Kidney (tissue), 14 donors: ENCODE results near the gene CD14. TPM values are rescaled to one million over a fixed set of nuclear protein-coding genes. Genes with fewer than 3 reads are reported as not detected.

Experiments used
- DNase-seq, 5 donors: peaks; one replicate each; pipeline ENCODE4 v3.0.0-alpha.2; 2013 to 2020
- FAIRE-seq: peaks from 2 replicates; lab custom pipeline; 2012; peaks lifted over from hg19 to GRCh38; lab: Jason Lieb, UNC
- H3K27ac ChIP-seq, 2 donors: one replicate each; pipeline ENCODE4 v1.7.0; 2013; ENCODE audit warnings: low read depth in 2 of 2, low read length in 2 of 2, inconsistent platforms in 1 of 2
- H3K27me3 ChIP-seq: one replicate; pipeline ENCODE4 v1.7.1; 2013; ENCODE audit warnings: low read length, inconsistent platforms; ENCODE audit not compliant: control insufficient read depth, insufficient read depth
- H3K36me3 ChIP-seq, 3 donors: one replicate each; pipeline versions ENCODE4 v1.7.0 to v1.7.1; 2013; ENCODE audit warnings: low read length in 3 of 3, control low read depth in 1 of 3, inconsistent platforms in 1 of 3; ENCODE audit not compliant: insufficient read depth in 3 of 3, control insufficient read depth in 2 of 3
- H3K4me1 ChIP-seq, 3 donors: one replicate each; pipeline versions ENCODE4 v1.7.0 to v1.7.1; 2013; ENCODE audit warnings: low read length in 3 of 3, inconsistent platforms in 1 of 3, low read depth in 1 of 3; ENCODE audit not compliant: control insufficient read depth in 2 of 3, insufficient read depth in 2 of 3
- H3K4me3 ChIP-seq, 3 donors: one replicate each; pipeline versions ENCODE4 v1.7.0 to v1.8.1; 2013; ENCODE audit warnings: low read length in 3 of 3, control low read depth in 1 of 3, inconsistent platforms in 1 of 3
- H3K9ac ChIP-seq, 3 donors: one replicate each; pipeline versions ENCODE4 v1.7.0 to v1.7.1; 2013; ENCODE audit warnings: low read length in 3 of 3, control low read depth in 1 of 3, inconsistent platforms in 1 of 3
- H3K9me3 ChIP-seq, 3 donors: one replicate each; pipeline versions ENCODE4 v1.7.0 to v1.7.1; 2013; ENCODE audit warnings: low read length in 3 of 3, control low read depth in 1 of 3, inconsistent platforms in 1 of 3; ENCODE audit not compliant: control insufficient read depth in 2 of 3, insufficient read depth in 1 of 3
- intact Hi-C: fragments of 100-400 bp; cut with DNase I; formaldehyde crosslinking; loops from one replicate; pipeline ENCODE4 v1.11.1; 2022
- polyA plus RNA-seq: library from polyadenylated mRNA; stranded (reverse); fragments of 350-450 nt; fragmentation: Illumina TruSeq; extraction: RNeasy Lipid Tissue Mini Kit (QIAGEN cat#74804); gene quantifications from one replicate; pipeline ENCODE4 v1.2.3, GENCODE V29; 2014; ENCODE audit warnings: low read depth, low replicate concordance; ENCODE audit not compliant: insufficient read depth
- total RNA-seq: library from RNA; stranded (reverse); fragmentation: NEBNext Ultra II Directional; extraction: Animal tissue kit (Norgen Biotek cat#: 25700); gene quantifications from one replicate; pipeline ENCODE4 v1.2.1, GENCODE V29; 2021
- TF ChIP-seq, protein P1 (sequence below): IDR thresholded peaks from 3 replicates; pipeline ENCODE4 v1.5.1; 2012; ENCODE audit warnings: mild to moderate bottlenecking, moderate library complexity, borderline replicate concordance; ENCODE audit not compliant: insufficient read depth; ENCODE audit errors: extremely low read depth
- donor health status: control.
- donor health status: control.
- donor health status: control.
- donor health status: control.
- donor health status: control.
- donor health status: DM: yes; HTN: yes; CAD: no.
- donor health status: Normal renal cell carcinoma (clear cell type).

The CD14 gene
- total and polyA plus RNA-seq, 2 donors from 2014 or later, result 43.8 to 68.8 TPM

DNA sequence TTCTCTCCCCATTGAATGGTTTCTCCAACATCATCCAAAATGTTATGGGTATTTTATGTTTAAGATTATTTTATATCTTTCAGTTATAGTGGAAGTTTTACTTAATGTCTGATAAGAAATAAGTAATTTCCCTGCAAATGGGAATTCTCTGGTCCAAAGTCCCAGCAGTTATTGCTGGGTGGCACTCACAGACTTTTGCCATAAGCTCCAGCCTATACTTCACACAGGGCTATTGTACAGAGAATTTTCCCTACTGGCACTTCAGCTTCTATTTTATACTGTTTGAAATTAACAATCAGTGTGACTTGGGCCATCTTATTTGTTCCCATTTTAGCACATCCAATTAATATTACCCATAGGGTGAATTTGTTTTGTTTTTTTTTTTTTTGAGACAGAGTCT lies 32.9 kb downstream of the CD14 start:
- no peak overlapping the region for H3K27ac ChIP-seq

DNA sequence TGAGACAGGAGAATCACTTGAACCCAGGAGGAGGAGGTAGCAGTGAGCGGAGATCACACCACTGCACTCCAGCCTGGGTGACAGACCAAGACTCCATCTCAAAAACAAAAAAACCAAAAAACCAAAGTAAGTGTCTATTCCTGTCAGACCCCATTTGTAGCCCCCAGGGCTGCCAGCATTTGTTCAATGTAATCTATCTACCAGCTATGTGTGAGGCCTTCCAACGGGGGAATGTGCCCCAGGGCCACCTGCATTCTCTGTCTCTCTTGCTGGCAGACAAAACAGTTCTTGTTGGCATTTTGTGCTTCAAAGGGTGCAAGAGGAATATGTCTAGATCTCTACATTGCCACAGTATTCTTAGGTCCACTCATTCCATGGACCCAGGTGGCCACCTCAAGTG lies 34.1 kb downstream of the CD14 start:
- Histone ChIP-seq H3K4me1 (peaks cover 0 to 5% (median 0%) of the 10 kb centered on the region in 3 donors), H3K27ac (no peak overlapping the region), H3K9ac (no peak overlapping the region), H3K27me3 (no peaks in the 10 kb centered on the region), H3K9me3 (no peaks in the 10 kb centered on the region), H3K4me3 (no peak overlapping the region), H3K36me3 (no peaks in the 10 kb centered on the region)
- FAIRE-seq, result no peak
- intact Hi-C loops, result no loop called here
- TF ChIP-seq, protein P1, sequence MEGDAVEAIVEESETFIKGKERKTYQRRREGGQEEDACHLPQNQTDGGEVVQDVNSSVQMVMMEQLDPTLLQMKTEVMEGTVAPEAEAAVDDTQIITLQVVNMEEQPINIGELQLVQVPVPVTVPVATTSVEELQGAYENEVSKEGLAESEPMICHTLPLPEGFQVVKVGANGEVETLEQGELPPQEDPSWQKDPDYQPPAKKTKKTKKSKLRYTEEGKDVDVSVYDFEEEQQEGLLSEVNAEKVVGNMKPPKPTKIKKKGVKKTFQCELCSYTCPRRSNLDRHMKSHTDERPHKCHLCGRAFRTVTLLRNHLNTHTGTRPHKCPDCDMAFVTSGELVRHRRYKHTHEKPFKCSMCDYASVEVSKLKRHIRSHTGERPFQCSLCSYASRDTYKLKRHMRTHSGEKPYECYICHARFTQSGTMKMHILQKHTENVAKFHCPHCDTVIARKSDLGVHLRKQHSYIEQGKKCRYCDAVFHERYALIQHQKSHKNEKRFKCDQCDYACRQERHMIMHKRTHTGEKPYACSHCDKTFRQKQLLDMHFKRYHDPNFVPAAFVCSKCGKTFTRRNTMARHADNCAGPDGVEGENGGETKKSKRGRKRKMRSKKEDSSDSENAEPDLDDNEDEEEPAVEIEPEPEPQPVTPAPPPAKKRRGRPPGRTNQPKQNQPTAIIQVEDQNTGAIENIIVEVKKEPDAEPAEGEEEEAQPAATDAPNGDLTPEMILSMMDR, result no peak
- DNase-seq, result no peak

More for the DNA sequence above, 32.9 kb downstream of the CD14 start:
- intact Hi-C loops, result no loop called here
- H3K27me3 ChIP-seq, result no peaks in the 10 kb centered on the region
- FAIRE-seq (no peak), DNase-seq (no peak)
- H3K9ac ChIP-seq, result no peak overlapping the region
- H3K4me3 ChIP-seq, result no peak overlapping the region
- no peaks in the 10 kb centered on the region for H3K36me3 ChIP-seq
- H3K9me3 ChIP-seq, result no peaks in the 10 kb centered on the region
- H3K4me1 ChIP-seq, result peaks cover 0 to 5% (median 0%) of the 10 kb centered on the region in 3 donors
- TF ChIP-seq, protein P1, result no peak

DNA sequence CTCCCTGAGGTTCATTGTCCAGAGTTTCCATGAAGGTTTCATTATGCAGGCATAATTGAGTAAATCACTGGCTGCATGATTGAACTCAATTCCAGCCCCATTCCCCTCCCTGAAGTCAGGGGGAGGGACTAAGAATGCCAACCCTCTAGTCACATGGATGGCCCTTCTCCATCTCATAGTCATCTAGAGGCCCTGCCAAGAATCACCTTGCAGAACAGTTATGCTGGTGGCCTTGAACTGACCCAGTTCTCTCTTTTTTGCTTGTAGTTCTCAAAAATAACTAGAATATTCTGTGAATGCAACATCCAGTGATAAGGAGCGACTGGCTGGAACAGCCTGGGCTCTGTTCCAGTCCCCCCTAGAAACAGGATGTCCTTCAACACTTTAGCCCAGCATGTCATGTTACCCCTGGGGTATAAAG lies 36.6 kb downstream of the CD14 start:
- FAIRE-seq (no peak), DNase-seq (no peak)
- TF ChIP-seq, protein P1, result no peak
- intact Hi-C loops, result no loop called here
- no peak overlapping the region for H3K4me3 ChIP-seq
- no peaks in the 10 kb centered on the region for H3K36me3 ChIP-seq
- H3K4me1 ChIP-seq, result peaks cover 0 to 5% (median 0%) of the 10 kb centered on the region in 3 donors
- no peak overlapping the region for H3K9ac ChIP-seq
- H3K9me3 ChIP-seq, result no peaks in the 10 kb centered on the region
- H3K27me3 ChIP-seq, result no peaks in the 10 kb centered on the region
- H3K27ac ChIP-seq, result peak overlapping the region in 1 of 2 donors; percentile 37
